Measurements from ENCODE around the gene NR4A1. TPM values are rescaled to one million over a fixed set of nuclear protein-coding genes. Genes with fewer than 3 reads are reported as not detected.

Gene NR4A1
- total RNA-seq, 1 donor from 2014 or later: 24.2 TPM

DNA sequence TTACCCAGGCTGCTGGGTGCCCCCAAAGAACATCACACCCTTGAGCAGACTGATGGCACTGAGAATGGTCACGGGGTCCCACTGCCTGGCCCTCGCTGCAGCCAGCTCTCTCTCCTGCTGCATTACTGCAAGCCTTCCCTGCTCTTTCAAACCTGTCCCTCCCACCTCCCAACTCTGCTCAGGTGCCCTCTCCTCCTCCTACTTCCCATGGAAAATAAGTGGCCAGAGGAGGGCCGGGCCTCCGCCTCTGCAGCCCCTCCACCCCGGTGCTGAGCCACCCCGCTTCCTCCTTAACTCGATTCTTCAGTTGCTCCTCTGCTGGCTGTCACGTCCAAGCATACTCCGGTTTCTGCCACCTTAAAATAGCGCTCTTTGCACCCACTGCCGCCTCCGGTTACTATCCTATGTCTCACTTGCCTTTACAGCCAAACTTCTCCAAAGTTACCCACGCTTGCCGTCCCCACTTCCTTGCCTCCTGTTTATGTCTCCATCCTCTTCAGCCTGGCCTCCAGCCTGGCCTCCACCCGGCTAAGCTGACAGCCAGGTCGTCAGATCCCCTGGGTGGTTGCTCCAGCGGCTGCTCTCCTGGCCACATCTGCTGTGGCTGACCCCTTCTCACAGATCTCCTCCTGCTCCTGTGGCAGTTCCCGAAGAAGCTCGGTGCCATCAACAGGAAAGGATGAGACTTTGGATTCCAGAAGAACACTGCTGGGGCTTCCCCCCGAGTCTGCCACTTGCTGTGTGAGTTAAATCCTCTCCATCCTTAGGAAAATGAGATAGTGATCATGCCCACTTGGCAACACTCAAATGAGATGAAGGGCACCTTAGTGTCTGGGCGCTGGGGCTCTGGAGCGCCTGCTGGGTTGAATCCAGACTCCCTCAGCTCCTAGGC lies 35.9 kb downstream of the NR4A1 start:
- Mint-ChIP-seq H3K9me3 (no peaks in the 10 kb centered on the region), H3K4me1 (peaks cover 29% of the 10 kb centered on the region), H3K27me3 (peaks cover 29% of the 10 kb centered on the region), H3K27ac (no peak overlapping the region), H3K36me3 (ENCODE audit: low read depth) (no peaks in the 10 kb centered on the region), H3K4me3 (no peak overlapping the region)
- no peak for DNase-seq
- intact Hi-C loops (cut with micrococcal nuclease): no loop called here
- ChIA-PET CTCF (interaction anchor here (1.6 to 12.3 kb wide), 2 partner anchors 17 to 63 kb away, joined by 4 to 342 read pairs; partner anchors contain the start of gene ATG101), POLR2A (no interaction called here)
- ATAC-seq (ENCODE audit: low read depth): no peak
- TF ChIP-seq, protein P1, sequence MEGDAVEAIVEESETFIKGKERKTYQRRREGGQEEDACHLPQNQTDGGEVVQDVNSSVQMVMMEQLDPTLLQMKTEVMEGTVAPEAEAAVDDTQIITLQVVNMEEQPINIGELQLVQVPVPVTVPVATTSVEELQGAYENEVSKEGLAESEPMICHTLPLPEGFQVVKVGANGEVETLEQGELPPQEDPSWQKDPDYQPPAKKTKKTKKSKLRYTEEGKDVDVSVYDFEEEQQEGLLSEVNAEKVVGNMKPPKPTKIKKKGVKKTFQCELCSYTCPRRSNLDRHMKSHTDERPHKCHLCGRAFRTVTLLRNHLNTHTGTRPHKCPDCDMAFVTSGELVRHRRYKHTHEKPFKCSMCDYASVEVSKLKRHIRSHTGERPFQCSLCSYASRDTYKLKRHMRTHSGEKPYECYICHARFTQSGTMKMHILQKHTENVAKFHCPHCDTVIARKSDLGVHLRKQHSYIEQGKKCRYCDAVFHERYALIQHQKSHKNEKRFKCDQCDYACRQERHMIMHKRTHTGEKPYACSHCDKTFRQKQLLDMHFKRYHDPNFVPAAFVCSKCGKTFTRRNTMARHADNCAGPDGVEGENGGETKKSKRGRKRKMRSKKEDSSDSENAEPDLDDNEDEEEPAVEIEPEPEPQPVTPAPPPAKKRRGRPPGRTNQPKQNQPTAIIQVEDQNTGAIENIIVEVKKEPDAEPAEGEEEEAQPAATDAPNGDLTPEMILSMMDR (IDR thresholded peaks at IDR 0.05): no peak

DNA sequence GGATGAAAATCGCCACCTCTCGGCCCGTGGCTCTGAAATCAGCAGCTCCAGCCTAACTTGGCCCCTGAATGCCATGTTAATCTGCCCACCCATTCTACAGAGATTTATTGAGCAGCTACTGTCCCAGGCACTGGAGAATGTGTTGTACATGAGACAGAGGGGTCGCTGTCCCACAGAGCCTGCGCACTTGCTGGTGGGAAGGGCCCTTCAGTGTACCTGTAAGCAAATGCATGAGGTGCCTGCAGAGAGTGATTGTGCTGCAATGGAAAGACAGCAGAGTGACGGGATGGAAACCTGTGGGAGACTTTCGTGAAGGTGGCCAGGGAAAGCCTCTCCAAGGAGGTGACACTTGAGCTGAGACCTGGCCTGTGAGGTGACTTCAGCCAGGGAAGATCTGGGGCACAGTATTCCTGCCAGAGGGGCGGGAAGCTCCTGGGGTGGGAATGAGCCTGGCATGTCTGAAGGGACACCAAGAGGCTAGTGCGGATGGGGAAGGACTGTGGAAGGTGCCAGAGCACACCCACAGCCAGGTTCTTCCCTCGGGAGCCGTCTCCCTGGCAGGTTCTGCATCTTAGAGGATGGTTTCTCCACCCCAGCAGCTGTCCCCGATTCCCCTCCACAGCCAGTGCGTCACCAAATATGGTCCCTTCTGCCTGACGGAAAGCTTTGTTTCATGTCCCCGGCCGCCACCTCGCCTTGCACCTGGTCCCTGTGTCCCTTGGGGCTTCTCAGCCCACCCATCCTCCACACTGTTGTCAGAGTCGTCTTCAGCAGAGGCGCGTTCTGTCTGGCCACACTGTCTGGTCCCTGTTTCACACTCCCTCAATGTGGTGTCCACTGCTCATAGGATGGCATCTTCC lies 36.9 kb downstream of the NR4A1 start:
- ChIA-PET POLR2A (no interaction called here), CTCF (interaction anchor here (0.6 to 12.3 kb wide), 3 partner anchors 18 to 64 kb away, joined by 3 to 342 read pairs (median 4); partner anchors contain the start of gene ATG101)
- H3K9me3 Mint-ChIP-seq: no peaks in the 10 kb centered on the region
- peak; percentile 82 for ATAC-seq (ENCODE audit: low read depth)
- intact Hi-C loops (cut with micrococcal nuclease): loop anchor here (2.0 kb wide), 1 partner anchor 17 kb away; no protein-coding TSS in a partner anchor
- H3K27me3 Mint-ChIP-seq: peaks cover 29% of the 10 kb centered on the region
- TF ChIP-seq, protein P1 (IDR thresholded peaks at IDR 0.05): no peak
- no peak overlapping the region for H3K4me3 Mint-ChIP-seq
- DNase-seq: no peak
- no peak overlapping the region for H3K27ac Mint-ChIP-seq
- peaks cover 19% of the 10 kb centered on the region for H3K4me1 Mint-ChIP-seq
- H3K36me3 Mint-ChIP-seq (ENCODE audit: low read depth): no peaks in the 10 kb centered on the region

DNA sequence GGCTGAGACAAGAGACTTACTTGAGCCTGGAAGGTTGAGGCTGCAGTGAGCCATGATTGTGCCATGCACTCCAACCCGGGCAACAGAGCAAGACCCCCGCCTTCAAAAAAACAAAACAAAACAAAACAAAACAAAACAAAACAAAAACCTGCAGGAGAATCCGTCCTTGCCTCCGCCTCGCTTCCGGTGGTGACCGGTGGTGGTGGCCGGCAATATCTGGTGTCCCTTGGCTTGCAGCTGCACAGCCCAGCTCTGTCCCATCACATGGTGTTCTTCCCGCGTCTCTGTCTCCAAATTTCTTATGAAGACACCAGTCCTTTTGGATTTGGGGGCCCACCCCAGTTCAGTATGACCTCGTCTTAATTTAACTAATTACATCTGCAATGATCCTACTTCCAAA lies 38.2 kb downstream of the NR4A1 start:
- peaks cover 29% of the 10 kb centered on the region for H3K27me3 Mint-ChIP-seq
- no peak for DNase-seq
- TF ChIP-seq, protein P1 (IDR thresholded peaks at IDR 0.05): no peak
- H3K4me1 Mint-ChIP-seq: peaks cover 14% of the 10 kb centered on the region
- no peak overlapping the region for H3K27ac Mint-ChIP-seq
- H3K4me3 Mint-ChIP-seq: no peak overlapping the region
- ChIA-PET POLR2A (interaction anchor here (0.6 kb wide), 1 partner anchor 21 kb away, joined by 6 read pairs; no protein-coding TSS in a partner anchor), CTCF (interaction anchor here (12.3 kb wide), 1 partner anchor 66 kb away, joined by 342 read pairs; no protein-coding TSS in a partner anchor)
- H3K9me3 Mint-ChIP-seq: no peaks in the 10 kb centered on the region
- no peak for ATAC-seq (ENCODE audit: low read depth)
- intact Hi-C loops (cut with micrococcal nuclease): loop anchor here (2.0 kb wide), 1 partner anchor 15 kb away; no protein-coding TSS in a partner anchor
- no peaks in the 10 kb centered on the region for H3K36me3 Mint-ChIP-seq (ENCODE audit: low read depth)

DNA sequence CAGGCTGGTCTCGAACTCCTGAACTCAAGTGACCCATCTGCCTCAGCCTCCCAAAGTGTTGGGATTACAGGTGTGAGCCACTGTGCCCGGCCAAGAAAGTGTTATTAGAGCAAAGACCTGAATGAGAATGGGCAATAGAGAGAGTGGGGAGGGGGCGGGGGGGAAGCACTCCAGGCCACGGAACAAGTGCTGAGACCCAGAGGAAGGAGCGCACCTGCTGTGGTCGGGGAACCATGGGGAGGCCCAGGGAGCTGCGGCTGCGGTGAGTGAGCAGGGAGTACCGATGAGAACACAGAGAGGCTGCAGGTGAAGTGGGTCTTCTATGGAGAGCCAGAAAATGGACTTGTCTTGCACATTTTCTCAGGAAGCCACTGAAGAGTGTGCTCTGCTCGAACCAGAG lies 39.0 kb downstream of the NR4A1 start:
- Mint-ChIP-seq H3K4me3 (no peak overlapping the region), H3K4me1 (peaks cover 14% of the 10 kb centered on the region), H3K27me3 (peaks cover 31% of the 10 kb centered on the region), H3K9me3 (no peaks in the 10 kb centered on the region), H3K27ac (no peak overlapping the region), H3K36me3 (ENCODE audit: low read depth) (no peaks in the 10 kb centered on the region)
- ChIA-PET CTCF (interaction anchor here (12.3 kb wide), 1 partner anchor 67 kb away, joined by 342 read pairs; no protein-coding TSS in a partner anchor), POLR2A (interaction anchor here (1.3 kb wide), 1 partner anchor 28 kb away, joined by 3 read pairs; no protein-coding TSS in a partner anchor)
- intact Hi-C loops (cut with micrococcal nuclease): no loop called here
- TF ChIP-seq, protein P1 (IDR thresholded peaks at IDR 0.05): no peak
- DNase-seq: no peak
- no peak for ATAC-seq (ENCODE audit: low read depth)
